GM21515 (cell line): ENCODE results near the gene SPPL2B.
"Not testable (repeated sequence)": the region's sequence is repeated elsewhere in the genome, so short reads cannot be mapped to it uniquely, and the experiment has no call there.

Experiments used
- ATAC-seq: cut with Tn5 transposase; IDR thresholded peaks from one replicate; pipeline ENCODE4 v1.9.1; 2021; ENCODE audit not compliant: unreplicated experiment

SPPL2B gene

DNA sequence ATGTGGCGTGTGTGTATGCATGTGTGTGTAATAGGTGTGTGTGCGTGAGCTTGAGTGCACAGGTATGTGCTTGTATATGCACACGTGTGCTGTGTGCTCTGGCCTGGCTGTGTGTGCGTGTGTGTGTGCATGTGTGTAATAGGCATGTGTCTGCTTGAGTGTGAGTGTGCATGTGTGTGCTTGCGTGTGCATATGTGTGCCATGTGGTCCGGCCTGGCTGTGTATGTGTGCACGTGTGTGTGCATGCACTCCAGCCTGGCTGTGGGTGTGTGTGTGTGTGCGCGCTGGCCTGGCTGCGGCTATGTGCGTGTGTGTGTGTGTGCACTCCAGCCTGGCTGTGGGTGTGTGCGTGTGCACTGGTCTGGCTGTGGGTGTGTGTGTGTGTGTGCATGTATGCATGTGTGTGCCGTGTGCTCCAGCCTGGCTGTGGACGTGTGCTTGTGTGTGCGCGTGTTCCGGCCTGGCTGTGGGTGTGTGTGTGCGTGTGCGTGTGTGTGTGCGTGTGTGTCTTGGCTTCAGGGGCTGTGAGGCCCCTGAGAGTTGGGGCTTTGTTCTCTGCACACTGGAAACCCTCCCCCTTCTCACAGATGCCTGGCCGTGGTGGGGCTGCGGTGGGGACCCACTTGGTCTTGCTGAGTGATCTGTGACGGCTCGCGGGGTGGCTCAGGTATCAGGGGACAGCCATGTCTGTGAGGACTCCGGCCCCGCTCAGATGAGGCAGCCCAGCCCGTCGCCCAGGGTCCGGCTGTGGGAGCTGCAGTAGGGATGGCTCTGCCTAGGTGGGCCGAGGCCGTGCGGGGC, 8.2 kb downstream of the SPPL2B start:
- no peak for ATAC-seq

DNA sequence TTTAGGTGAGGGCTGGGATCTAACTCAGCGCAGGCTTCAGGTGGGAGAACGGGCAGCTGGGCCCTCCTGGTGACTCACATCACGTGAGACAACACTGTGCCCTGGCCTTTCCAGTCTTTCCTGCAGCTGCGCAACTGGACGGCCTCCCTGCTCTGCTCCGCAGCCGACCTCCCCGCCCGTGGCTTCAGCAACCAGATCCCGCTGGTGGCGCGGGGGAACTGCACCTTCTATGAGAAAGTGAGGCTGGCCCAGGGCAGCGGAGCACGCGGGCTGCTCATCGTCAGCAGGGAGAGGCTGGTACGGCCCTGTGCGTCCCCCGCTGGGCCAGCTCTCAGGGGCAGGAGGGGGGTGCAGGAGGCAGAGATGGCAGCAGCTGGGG, 8.8 kb downstream of the SPPL2B start:
- no peak for ATAC-seq

DNA sequence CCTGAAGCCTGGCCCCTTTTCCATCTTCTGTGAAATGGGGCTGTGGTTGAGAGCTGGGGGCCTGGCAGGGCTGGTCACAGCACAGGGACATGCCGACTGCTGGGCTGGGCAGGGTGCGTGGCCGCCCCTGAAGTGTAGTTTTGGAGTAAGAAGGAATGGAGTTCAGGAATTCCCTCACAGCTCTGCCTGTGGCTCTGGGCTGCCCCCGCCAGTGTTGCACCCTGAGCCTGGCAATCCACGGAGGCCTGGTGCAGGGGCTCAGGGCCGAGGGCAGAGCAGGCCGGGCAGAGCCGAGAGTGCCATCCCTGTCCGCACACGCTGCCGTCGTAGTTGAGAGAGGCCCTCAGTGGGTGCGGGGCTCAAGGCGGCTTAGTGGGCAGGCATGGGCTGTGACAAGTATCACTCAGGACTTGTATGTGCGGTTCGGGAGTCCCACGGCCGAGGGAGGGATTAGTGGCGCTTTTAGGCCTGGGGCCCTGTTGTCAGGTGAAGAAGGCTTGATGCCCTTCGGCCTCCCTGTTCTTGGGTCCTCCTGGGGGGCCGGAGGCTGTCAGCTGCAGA, 9.7 kb downstream of the SPPL2B start:
- no peak for ATAC-seq

DNA sequence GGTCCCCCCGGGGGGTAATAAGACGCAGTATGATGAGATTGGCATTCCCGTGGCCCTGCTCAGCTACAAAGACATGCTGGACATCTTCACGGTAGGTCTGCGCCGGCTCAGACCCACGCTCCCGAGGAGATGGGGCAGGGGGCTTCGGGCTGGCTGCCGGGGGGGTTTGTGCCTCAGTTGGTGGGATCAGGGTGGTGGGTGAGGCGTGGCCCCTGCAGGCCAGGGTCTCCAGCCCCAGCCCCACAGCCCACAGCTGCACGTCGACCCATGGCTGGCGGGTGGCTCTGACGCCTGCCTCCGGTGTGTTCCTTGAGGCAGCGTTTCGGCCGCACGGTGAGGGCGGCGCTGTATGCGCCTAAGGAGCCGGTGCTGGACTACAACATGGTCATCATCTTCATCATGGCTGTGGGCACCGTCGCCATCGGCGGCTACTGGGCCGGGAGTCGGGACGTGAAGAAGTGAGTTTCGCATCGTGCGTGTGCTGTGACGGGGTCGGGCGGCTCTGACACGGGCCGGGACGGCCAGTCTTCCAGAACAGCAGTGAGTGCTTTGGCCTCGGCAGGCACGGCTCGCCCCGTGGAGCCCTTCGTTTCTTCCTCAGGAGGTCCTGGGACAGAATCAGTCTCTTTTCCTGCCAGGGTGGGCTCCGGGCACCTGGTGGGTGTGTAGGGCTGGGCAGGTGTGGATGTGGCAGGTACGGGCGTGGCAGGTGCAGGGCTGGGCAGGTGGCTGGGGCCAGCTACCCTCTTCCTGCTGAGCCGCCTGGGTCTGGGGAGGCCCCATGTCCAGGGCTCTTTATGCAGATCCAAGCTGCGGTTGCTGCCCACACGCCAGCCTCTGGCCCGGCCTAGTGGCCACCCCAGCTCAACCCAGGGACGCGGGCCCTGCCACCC, 10.5 kb downstream of the SPPL2B start:
- ATAC-seq = no peak

DNA sequence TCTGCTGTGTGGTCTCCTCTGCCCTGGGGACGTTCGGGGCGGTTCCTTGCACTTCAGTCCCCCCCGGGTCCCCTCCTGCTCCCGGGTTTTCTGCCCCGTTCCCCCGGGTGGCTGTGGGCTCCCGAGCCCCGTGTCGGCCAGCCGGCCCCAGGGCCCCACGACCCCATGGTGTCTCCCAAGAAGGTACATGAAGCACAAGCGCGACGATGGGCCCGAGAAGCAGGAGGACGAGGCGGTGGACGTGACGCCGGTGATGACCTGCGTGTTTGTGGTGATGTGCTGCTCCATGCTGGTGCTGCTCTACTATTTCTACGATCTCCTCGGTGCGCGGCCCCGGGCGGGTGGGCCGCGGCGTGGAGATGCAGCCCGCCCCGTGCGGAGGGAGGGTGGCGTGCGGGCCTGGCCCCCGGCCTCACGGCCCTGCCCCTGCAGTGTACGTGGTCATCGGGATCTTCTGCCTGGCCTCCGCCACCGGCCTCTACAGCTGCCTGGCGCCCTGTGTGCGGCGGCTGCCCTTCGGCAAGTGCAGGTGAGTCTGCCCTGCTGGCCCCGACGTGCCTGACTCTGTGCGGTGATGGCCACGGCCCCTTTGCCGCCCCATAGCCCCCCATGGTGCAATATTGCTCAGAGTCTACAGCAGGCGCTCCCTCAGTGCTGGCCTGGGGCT, 11.3 kb downstream of the SPPL2B start:
- ATAC-seq = no peak

DNA sequence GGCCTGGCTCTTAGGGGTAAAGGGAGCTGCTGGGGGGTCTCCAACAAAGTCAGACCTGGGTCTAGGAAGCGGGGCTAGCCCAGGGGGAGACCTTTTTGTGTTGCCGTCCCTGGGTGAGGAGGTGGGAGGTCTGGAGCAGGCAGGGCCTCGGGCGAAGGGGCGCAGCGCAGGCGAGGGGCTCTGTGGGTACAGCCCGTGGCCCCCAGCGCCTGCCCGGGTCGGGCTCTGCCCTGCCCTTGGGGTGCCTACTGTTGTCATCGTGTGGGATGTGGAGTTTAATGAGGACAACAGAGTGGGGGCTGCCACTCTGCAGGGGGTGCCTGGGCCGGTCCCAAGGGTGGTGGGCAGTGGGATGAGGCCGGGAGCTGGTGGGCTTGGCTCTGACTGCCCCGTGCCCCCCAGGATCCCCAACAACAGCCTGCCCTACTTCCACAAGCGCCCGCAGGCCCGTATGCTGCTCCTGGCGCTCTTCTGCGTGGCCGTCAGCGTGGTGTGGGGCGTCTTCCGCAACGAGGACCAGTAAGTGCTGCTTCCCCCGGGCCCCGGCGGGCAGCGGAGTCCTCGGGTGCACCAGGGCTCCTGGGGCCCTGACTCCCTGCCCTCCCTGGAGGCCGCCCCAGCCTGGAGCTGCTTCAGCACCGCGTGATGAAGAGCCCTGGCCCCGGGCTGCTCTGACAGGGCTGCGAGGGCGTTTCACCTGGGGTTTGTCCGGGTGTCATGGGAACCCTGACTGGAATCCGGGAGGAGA, 12.2 kb downstream of the SPPL2B start:
- ATAC-seq = no peak

DNA sequence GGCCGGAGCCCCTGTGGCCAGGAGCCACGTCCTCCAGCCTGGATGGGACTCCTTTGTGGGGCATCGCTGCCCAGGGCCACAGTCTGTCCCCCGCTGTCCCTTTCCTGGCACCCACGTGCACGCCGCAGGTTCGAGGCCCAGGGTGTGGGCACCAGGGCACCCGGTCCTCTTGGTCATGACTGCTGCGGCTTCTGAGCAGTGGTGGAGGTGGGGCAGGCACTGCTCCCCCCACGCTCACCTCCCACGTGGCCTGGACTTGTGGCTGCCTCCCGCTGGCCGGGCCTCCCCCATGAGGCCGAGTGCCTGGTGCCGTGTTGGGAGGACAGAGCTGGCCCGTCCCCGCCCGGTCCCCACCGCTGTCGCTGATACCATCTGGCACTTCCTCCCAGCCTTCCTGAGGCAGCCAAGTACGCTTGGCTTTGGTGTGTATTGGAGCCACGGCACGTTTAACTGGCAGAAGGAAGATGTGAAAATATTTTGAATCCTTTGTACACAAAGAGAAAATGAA, 12.8 kb downstream of the SPPL2B start:
- ATAC-seq = no peak

DNA sequence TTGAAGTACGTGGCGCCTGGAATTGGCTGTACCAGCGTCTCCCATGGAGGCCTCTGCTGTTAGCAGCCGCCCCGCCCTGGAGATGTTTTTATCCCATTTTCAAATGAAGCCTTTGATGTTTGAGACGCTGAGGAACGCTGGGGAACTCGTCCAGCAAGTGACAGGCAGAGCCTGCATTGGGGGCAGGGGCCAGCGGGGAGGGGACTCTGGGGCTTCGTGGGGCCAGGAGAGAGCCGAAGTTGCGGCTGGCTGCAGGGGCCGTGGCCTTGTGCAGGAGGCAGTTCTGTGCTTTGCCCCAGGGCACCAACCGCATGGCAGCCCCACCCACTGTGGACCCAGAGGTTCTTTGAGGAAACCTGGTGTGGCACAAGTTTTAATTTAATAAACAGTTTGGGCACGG, 13.5 kb downstream of the SPPL2B start:
- no peak for ATAC-seq

DNA sequence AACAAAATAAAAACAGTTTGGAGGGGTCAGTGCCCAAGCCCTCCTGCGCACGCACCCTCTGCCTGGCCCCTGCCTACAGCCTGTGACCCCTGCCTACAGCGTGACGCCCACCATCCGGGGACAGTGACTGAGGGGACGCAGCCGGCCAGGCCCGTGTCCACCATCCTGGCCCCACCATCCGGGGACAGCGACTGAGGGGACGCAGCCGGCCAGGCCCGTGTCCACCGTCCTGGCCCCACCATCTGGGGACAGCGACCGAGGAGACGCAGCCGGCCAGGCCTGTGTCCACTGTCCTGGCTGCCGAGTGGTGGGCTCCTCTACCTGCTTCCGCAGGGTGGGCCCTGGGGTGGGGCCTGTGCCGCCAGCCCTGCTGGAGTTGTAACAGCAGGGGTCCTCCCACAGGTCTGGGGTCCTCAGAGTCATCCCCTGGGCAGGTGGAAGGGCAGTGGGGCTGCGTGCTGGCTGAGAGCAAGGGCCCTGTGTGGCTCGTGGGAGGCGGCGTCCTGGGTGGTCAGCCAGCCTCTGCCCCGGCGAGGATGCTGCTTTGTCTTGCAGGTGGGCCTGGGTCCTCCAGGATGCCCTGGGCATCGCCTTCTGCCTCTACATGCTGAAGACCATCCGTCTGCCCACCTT, 14.3 kb downstream of the SPPL2B start:
- ATAC-seq = no peak

DNA sequence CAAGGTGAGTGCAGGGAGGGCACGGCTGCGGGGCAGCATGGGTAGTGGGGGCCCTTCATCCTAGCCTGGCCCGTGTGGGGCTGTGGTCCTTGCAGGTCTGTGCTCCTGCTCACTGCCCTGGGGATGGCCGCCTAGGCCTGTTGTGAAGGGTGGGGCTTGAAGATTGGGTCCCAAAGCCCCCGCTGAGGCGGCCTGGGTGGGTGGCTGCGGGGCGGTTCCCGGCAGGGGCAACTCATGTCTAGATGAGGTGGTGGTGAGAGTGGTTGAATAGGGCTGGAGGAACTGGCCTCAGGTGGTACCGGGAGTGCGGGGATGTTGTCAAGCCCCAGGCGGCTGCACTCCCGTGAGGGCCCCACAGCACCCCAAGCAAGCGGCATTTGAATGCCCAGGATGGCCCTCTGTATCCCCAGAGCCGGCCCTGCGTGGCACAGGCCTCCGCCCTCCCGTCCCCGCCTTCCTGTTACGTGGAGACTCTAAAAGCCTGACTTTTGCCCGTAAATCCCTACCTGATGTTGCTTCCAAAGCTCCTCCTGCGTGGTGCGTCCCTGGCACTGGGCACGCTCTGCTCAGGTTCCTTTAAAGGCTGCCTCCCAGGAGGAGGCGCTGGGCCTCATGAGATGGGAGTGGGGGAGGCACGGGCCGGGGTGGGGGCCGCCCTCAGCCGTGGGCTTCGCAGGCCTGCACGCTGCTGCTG, 15.0 kb downstream of the SPPL2B start:
- no peak for ATAC-seq

DNA sequence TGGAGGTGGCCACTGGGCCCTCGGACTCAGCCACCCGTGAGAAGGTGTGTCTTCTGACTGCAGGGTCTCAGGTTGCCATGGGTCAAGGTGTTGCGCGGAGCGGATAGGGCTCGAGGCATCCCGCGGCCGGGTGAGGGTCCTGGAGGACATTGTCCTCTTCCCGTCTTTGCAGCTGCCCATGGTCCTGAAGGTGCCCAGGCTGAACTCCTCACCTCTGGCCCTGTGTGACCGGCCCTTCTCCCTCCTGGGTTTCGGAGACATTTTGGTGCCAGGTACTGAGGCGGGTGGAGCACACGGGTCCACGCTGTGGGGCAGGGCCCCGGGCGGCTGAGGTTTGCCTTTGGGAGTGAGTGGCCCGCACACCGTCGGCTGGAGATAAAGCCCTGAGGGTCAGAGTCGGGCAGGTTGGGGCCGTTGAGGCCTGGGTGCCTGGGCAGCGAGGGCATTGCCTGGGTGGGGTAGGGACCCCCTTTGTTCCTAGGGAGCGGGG, 15.9 kb downstream of the SPPL2B start:
- ATAC-seq = no peak

DNA sequence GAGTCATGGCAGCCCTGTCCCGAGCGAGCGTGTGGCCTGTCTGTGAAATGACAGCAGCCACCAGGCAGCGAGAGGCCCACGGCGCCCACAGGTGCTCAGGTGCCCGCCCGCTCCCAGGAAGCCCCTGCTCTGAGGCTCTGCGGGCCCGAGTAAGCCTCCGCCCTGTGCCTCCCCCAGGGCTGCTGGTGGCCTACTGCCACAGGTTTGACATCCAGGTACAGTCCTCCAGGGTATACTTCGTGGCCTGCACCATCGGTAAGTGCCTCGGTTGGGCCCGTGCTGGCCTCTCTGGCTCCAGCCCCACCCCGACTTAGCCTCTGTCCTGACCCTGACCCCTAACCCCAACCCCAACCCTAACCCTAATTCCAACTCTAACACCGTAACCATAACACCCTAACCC, 16.6 kb downstream of the SPPL2B start:
- ATAC-seq = no peak

DNA sequence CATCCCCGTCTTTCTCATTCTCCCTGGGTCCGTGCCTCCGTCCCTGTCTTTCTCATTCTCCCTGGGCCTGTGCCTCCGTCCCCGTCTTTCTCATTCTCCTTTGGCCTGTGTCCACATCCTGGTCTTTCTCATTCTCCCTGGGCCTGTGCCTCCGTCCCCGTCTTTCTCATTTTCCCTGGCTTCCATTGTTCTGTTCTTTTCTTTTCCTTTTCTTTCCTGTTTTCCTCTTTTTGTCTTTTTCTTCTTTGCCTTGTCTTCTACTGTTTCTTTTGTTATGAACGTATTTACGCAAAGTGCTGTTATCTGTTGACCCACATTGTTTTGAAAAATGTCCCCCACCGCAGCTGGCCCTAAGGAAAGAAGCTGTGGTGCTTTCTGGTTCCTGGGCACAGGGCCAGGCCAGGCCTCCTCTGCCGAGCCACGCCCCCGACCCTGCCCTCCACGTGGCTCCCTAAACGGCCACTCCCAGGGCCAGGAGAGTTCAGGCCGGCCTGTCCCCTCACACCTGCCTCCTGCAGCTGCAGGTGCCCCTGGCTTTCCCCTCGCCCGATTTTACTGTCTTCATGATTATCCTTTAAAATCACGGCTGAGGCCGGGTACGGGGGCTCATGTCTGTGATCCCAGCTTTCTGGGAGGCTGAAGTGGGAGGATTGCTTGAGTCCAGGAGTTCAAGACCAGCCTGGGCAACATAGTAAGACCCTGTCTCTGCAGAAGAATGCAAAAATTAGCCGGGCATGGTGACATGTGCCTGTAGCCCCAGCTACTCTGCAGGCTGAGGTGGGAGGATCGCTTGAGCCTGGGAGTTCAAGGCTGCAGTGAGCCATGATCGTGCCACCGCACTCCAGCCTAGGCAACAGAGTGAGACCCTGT, 17.5 kb downstream of the SPPL2B start:
- ATAC-seq = no peak

DNA sequence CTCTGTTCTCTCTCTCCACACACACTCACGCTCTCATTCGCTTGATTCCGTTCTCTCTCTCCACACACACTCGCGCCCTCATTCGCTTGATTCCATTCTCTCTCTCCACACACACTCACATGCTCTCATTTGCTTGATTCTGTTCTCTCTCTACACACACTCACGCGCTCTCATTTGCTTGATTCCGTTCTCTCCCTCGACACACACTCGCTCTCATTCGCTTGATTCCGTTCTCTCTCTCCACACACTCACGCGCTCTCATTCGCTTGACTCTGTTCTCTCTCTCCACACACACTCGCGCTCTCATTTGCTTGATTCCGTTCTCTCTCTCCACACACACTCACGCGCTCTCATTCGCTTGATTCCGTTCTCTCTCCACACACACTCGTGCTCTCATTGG, 21.3 kb downstream of the SPPL2B start:
- not testable (repeated sequence) for ATAC-seq

DNA sequence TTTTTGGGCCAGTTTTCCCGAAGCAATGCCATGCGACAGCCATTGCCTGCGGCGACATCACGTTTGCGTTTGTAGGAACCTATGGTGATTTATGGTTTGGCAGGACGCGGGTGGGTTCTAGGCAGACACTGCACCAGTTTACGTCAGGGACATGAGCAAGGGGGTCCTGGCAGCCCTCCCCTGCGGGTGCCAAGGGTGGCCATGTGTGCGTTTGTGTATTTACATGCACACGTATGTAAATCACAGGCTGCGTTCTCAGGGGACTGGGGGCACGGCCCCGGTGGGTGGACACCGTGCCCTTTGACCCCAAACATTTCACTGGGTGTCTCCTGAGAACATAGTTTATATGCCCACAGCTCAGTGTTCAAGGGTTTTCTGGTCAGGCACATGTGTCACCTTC, 22.2 kb downstream of the SPPL2B start:
- ATAC-seq = no peak

DNA sequence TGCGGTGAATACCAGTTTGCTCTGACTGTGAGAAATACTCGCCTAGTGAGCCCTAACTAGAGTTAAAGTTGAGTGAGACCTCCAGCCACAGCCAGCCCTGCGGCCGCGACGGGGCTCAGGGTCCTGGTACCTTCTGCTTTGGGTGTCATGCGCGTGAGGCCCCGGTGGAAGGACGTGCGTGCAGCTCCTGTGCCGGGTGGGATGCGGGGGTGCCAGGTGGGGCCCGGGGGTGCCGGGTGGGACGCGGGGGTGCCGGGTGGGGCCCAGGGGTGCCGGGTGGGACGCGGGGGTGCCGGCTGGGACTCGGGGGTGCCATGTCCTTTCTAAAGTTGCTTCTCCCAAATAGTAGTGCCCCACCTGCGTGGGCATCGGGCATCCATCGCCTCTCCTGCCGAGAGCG, 23.1 kb downstream of the SPPL2B start:
- ATAC-seq = no peak

DNA sequence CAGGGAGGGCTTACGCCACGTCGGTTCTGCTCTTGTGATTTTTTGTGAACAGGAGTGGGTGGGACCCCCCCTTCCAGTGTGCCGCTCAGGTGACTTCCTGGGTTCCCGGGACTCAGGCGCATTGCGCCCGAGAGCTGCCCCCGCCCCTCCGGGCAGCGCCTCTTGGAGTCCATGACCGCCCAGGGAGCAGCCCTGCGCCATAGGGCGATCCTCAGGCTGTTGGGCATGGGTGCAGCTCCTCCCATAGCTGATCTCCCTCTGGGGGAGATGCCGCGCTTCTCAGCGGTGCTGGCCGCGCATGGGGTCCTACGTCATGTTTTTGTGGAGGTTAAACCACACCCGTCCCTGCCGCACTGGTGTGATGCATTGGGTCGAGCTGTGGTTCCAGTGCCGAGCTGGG, 23.6 kb downstream of the SPPL2B start:
- no peak for ATAC-seq

DNA sequence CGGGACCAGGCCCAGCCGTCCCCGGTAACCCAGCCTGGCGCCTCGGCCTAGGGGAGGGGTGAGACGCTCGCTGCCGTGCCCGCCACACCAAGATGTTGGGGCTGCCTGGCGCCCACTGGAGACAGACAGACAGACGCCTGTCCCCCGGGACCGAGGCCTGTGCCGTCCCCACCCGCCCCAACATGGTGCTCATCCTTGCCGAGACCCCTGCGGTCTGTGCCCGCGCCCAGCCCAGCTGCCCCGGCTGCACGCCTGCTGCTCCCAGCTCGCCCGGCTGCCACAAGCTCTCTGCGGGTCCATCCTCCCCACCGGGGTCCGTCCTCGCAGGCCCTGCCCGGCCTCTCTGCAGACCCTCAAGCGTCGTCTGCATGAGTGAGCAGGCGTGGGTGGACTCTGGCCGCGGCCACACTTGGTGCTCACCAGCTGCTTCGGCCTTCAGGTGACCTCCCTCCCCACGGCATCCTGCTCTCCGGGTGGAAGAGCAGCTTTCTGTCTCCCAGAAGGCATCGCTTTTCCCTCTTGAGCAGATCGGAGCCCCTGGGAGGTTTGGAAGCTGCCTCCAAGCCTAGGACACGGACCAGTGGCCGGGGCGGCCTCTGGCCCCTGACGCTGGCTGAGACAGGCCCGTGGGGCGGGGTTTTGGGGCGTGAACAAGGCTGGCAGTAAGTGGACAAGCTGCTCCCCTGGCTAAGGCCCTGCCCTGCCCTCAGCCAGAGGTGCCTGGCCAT, 24.8 kb downstream of the SPPL2B start:
- no peak for ATAC-seq
